22Rv1 (cell line): Measurements from ENCODE around the gene RAET1G.
"Not testable (repeated sequence)": the region's sequence is repeated elsewhere in the genome, so short reads cannot be mapped to it uniquely, and the experiment has no call there.

Experiments
- H3K27ac ChIP-seq: fragments of 450-650 bp; 2 replicates; pipeline ENCODE4 v1.5.1; 2017
- ZFX ChIP-seq: fragments of 450-650 bp; IDR thresholded peaks from 2 replicates; pipeline ENCODE4 v1.6.1; 2017; ENCODE audit warnings: antibody characterized with exemption, borderline replicate concordance
- TF ChIP-seq, protein P1 (sequence below): fragments of 450-650 bp; IDR thresholded peaks from 2 replicates; pipeline ENCODE4 v1.5.1; 2017; ENCODE audit warnings: mild to moderate bottlenecking

RAET1G gene

GRCh38 chr6:149918151-149918905, 4.6 kb downstream of the RAET1G start:
- H3K27ac ChIP-seq: no peak overlapping the region
- no peak for TF ChIP-seq ZFX
- TF ChIP-seq, protein P1, sequence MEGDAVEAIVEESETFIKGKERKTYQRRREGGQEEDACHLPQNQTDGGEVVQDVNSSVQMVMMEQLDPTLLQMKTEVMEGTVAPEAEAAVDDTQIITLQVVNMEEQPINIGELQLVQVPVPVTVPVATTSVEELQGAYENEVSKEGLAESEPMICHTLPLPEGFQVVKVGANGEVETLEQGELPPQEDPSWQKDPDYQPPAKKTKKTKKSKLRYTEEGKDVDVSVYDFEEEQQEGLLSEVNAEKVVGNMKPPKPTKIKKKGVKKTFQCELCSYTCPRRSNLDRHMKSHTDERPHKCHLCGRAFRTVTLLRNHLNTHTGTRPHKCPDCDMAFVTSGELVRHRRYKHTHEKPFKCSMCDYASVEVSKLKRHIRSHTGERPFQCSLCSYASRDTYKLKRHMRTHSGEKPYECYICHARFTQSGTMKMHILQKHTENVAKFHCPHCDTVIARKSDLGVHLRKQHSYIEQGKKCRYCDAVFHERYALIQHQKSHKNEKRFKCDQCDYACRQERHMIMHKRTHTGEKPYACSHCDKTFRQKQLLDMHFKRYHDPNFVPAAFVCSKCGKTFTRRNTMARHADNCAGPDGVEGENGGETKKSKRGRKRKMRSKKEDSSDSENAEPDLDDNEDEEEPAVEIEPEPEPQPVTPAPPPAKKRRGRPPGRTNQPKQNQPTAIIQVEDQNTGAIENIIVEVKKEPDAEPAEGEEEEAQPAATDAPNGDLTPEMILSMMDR: no peak

DNA sequence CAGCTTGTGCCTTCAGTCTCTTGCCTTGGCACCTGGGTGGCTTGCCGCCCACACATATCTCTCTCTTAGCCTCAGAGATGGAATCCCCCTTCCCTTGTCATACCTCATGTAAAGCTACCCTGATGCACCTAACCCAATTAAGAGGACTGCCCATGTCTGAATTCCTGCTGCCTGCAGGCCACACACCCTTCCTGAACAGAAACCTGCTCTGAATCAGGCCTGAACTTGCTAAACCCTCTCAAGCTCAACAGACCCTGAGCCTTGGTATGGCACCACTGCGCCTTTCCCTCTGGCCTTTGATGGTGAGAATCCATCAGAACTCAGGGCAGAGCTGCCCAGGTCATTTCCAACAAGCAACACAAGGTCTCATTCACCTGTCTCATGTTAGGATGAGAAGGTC, 5.2 kb downstream of the RAET1G start:
- TF ChIP-seq ZFX: no peak
- TF ChIP-seq, protein P1: no peak
- H3K27ac ChIP-seq: no peak overlapping the region

DNA sequence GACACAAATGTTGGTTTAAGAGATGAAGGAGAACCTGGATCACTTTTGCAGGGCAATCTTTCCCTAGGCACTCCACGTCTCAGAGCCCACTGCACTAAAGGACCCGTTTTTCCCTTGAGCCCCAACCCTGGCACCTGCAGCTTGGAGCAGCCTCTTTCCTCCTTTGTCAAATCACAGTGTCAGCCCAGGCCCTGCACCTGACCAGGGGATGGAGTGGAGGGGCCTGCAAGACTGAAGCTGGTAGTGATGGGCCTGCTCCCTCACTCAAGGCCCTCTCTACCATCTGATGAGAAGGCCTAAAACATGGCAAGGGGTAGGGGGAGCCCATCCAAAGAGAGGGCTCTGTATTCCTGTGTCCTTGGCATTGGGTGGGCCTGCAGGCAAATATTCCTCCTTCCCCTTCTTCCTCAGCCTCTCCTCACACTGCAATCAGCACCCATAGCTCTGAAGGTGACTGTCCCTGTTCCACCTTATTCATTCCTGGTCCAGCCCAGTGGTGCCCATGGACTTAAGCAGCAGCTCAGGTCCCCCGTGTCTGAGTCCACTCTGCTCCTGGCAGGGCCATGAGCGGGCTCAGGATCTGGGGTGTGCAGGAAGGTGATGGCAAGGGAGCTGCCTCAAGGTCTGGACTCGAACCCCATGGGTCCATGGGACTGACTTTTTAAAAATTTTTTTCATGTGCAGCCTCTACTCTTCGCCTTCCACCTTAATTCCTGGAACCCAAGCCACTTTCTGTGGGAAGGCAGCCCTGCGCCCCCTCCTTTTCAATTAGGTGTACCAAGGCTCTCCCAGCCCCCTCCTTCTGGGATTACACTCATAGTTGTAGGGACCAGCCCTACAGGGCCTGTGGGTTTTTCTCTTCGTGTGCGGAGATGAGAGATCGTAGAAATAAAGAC, 6.7 kb downstream of the RAET1G start:
- no peak overlapping the region for H3K27ac ChIP-seq

GRCh38 chr6:149913540-149914240, 9.2 kb downstream of the RAET1G start:
- no peak overlapping the region for H3K27ac ChIP-seq
- TF ChIP-seq, protein P1: no peak
- no peak for TF ChIP-seq ZFX

More for the DNA sequence above, 6.7 kb downstream of the RAET1G start:
- TF ChIP-seq, protein P1: no peak
- TF ChIP-seq ZFX: no peak

DNA sequence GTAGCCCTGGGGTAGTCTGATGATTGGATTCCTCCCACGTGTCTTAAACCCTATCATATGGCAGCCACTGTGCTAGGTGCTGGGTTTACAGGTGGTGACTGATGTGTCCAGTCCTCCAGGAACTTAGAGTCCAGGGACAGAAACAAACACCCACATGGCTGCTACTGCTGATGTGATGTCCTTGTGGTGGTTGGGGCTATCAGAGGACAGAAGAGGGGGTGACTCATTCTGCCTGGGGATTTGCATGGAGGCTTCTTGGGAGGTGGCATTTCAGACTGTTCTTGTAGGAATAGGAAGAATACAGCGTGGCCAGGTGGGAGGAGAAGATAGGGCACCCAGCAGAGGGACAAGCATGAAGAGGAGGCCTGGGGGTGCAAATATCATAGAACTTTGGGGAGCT, 9.8 kb downstream of the RAET1G start:
- H3K27ac ChIP-seq: no peak overlapping the region
- TF ChIP-seq ZFX: no peak
- TF ChIP-seq, protein P1: no peak

GRCh38 chr6:149912680-149913079, 10.2 kb downstream of the RAET1G start:
- not testable (repeated sequence) for H3K27ac ChIP-seq

- H3K27ac ChIP-seq: no peak overlapping the region
- TF ChIP-seq, protein P1: no peak
- no peak for TF ChIP-seq ZFX
These were observed 12.2 kb downstream of the RAET1G start for GRCh38 chr6:149910721-149911151.
